ENCODE measurements around the gene OPCML. TPM values are rescaled to one million over a fixed set of nuclear protein-coding genes. Genes with fewer than 3 reads are reported as not detected.

The OPCML gene
- total RNA-seq, 1 experiment from 2014 or later = 0.94 TPM

DNA sequence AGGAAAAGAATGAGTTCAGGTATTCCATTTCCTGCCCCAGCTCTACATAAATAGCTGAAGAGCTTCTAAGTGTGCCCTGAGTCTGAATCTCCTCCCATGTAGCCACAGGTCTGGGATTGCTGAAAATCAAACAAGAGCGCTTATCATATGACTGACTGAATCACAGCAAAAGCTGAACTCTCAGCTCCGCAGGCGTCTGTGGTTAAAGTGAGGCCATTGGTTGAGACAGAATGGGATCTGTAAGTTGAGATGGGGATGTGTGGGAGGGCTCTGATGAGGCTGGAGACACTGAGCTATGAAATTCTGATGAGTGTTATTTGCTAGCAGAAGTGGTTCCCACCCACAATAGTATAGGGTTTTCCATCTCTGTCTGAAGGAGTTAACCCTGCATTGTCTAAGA lies 637.0 kb downstream of the OPCML start:
- H2AK5ac ChIP-seq (ENCODE audit: insufficient read length, low read length) = no peak overlapping the region
- no peak overlapping the region for H2BK120ac ChIP-seq (ENCODE audit: low read depth, low read length, poor library complexity, severe bottlenecking)
- H3K18ac ChIP-seq (ENCODE audit: insufficient read length, low read depth, low read length) = no peak overlapping the region
- no peaks in the 10 kb centered on the region for H3K23me2 ChIP-seq (ENCODE audit: insufficient read length, low read depth, low read length, poor library complexity, severe bottlenecking)
- H4K20me1 ChIP-seq (ENCODE audit: control insufficient read depth, insufficient read depth, insufficient read length) = no peaks in the 10 kb centered on the region
- no peak overlapping the region for H3K27ac Mint-ChIP-seq
- H3K27me3 ChIP-seq (ENCODE audit: insufficient read depth, low read length) = no peaks in the 10 kb centered on the region
- no peak overlapping the region for H2AFZ ChIP-seq (ENCODE audit: low read length)
- H2BK5ac ChIP-seq (ENCODE audit: insufficient read length, low read length) = no peak overlapping the region
- no peaks in the 10 kb centered on the region; the same call in 1 of the 2 replicates for H3K27me3 Mint-ChIP-seq (ENCODE audit: low read depth)
- H3K36me3 Mint-ChIP-seq (ENCODE audit: insufficient read depth in 1 of 3, low read depth in 3 of 3) = peaks cover 0 to 4% (median 0%) of the 10 kb centered on the region in 3 experiments; a peak in 2 of 7 replicates
- H3K79me2 ChIP-seq (ENCODE audit: insufficient read depth, low read length) = no peaks in the 10 kb centered on the region
- WGBS (ENCODE audit: extremely low coverage, insufficient read length, low lambda C conversion rate) = no CpG with 5 or more reads among the region's 3 CpGs
- H3K9ac ChIP-seq (ENCODE audit: extremely low read depth, insufficient read length, low read length) = no peak overlapping the region
- no peak overlapping the region for H3K4ac ChIP-seq (ENCODE audit: low read depth, low read length)
- no peak overlapping the region for H2BK20ac ChIP-seq (ENCODE audit: low read depth, low read length, poor library complexity, severe bottlenecking)
- no peak overlapping the region for H2BK12ac ChIP-seq (ENCODE audit: insufficient read length, low read depth, low read length)
- H3K9me3 Mint-ChIP-seq = peaks cover 0 to 4% of the 10 kb centered on the region in 2 experiments; a peak in 1 of 5 replicates
- H3K4me3 Mint-ChIP-seq = no peak overlapping the region
- no peak overlapping the region for H3K27ac ChIP-seq (ENCODE audit: insufficient read length, low read depth, low read length)
- no peak overlapping the region for H3K4me2 ChIP-seq (ENCODE audit: insufficient read depth, insufficient read length, low read length)
- peaks cover 3 to 7% of the 10 kb centered on the region in 2 experiments; a peak in 1 of 4 replicates for H3K4me1 Mint-ChIP-seq
- H3K56ac ChIP-seq (ENCODE audit: insufficient read length, low read depth, low read length) = no peak overlapping the region
- no peaks in the 10 kb centered on the region for H3K79me1 ChIP-seq (ENCODE audit: insufficient read depth, low read depth, low read length, poor library complexity, severe bottlenecking)
- no peak overlapping the region for H3T11ph ChIP-seq (ENCODE audit: low read length)
- H4K91ac ChIP-seq (ENCODE audit: insufficient read length, low read depth, low read length) = no peak overlapping the region
- no peak overlapping the region for H4K5ac ChIP-seq (ENCODE audit: insufficient read length, low read depth, low read length)
- TF ChIP-seq, protein P1, sequence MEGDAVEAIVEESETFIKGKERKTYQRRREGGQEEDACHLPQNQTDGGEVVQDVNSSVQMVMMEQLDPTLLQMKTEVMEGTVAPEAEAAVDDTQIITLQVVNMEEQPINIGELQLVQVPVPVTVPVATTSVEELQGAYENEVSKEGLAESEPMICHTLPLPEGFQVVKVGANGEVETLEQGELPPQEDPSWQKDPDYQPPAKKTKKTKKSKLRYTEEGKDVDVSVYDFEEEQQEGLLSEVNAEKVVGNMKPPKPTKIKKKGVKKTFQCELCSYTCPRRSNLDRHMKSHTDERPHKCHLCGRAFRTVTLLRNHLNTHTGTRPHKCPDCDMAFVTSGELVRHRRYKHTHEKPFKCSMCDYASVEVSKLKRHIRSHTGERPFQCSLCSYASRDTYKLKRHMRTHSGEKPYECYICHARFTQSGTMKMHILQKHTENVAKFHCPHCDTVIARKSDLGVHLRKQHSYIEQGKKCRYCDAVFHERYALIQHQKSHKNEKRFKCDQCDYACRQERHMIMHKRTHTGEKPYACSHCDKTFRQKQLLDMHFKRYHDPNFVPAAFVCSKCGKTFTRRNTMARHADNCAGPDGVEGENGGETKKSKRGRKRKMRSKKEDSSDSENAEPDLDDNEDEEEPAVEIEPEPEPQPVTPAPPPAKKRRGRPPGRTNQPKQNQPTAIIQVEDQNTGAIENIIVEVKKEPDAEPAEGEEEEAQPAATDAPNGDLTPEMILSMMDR (conservative IDR thresholded peaks at IDR 0.05) = no peak
- no peak overlapping the region for H2BK15ac ChIP-seq (ENCODE audit: low read depth, low read length)
- H3K14ac ChIP-seq (ENCODE audit: insufficient read depth, low read length) = no peak overlapping the region
- DNase-seq = no peak
- no peaks in the 10 kb centered on the region for H3K4me1 ChIP-seq (ENCODE audit: insufficient read depth, low read length)
- H4K8ac ChIP-seq (replicated peaks; ENCODE audit: insufficient read length, low read depth, low read length) = no peak overlapping the region
- H3K9me3 ChIP-seq (ENCODE audit: control insufficient read depth, low read depth, low read length) = no peaks in the 10 kb centered on the region
- H3K23ac ChIP-seq (ENCODE audit: insufficient read length, low read depth, low read length) = no peak overlapping the region

Data from H9 (cell line).